HG03045 (cell line): ENCODE data around the gene TBC1D7.

ENCODE experiments used
- ATAC-seq: cut with Tn5 transposase; IDR thresholded peaks from one replicate; pipeline ENCODE4 v1.9.1; 2021; ENCODE audit warnings: mild to moderate bottlenecking, moderate library complexity; ENCODE audit not compliant: unreplicated experiment

The TBC1D7 gene

DNA sequence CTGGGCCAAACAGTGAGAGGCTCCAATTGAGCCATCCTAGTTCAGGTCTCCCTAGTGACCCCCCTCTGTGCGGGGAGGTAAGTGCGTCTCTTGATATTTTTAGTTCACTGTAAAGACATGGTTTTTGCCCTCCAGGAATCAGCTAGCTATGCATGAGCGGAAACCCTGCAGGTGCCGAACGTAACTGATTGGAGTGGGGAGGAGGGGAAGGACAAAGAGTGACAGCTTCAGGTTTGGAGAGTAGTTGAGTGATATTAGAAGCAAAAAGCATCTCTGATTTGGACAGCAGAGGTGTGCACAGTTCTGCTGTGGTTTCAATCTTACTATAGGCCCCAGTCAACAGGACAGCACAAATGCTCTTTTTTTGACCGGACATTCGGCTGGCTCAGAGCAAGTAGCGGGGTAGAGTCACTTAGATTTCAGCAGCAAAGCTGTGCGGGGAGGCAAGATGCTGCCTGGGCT lies 31.8 kb downstream of the TBC1D7 start:
- ATAC-seq, result no peak

DNA sequence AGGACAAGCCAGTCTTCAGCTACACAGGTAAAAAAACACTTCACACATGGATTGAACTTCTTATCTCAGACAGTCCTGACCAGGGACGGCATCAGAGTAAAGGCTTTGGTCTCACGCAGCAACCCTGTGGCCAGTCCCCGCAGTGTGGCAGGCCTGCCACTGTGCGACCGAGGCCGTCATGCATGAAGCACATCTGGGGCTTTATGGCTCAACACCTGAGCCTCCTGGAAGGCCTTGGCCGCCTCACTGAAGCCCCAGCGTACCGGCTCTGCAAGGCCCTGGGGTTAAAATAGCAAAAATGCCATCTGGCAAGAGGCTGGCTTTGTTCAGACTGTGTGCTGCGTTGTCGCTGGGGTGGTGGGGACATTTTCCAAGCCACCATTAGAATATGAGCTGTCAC lies 32.8 kb downstream of the TBC1D7 start:
- no peak for ATAC-seq

DNA sequence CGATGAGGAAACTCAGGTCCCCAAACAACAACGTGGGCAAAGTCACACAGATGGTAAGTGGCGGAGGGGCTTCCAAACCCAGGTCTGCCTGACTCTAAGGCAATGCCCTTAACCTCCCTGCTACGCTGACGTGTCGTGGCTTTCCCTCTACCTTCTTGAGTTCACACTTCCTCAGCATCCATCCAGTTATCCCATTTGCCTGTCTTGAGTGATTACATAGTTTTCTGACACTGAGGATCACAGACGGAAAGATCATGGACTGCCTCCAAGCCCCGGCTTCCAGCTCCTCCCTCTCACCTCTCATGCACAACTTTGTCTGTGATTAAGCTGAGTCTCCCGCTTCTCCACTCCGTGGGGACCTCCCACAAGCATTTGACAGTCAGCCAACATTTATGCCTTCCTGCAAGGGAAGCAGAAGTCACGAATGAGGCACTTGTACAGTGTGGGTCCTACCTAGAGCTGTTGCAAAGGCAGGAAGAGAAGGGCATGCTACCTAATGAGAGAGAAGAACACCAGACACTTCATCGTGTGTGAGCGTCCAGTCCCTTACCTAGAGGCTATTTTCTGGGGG lies 33.8 kb downstream of the TBC1D7 start:
- no peak for ATAC-seq

DNA sequence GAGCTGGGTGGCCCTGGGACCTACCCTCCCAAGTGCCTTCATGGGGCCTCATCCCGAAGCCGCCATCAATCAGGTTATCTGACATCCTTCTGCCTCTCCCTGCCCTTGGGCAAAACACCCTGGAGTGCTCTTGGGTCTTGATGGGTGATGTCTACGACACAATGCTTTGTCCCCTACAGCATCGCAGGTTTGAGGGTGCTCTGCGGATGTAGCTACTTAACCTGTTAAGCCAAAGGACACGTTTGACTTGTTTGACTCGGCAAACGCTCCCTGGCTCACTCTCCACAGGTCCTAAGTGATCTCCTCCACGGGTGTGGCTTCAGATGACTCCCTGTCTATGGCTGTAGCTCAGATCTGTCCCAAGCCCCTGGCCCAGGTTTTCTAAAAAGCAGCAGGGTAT lies 35.6 kb downstream of the TBC1D7 start:
- no peak for ATAC-seq

DNA sequence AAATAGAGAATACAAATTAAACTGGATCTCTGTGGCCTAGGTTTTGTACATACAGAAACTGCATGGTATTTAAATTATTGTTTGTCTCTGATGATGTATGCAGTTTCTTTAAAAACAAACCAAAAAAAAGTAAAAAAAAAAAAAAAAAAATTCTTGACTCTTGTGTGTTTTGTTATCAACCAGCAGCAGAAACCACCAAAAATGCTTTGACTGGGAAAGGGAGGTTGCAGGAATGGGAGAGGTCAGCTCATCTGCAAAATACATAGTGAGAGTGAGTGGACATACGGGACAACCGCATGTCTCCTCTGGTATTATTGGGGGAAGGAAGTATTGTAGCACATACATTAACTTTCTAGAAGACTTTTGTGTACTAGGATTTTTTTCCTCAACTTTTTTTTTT lies 38.0 kb downstream of the TBC1D7 start:
- no peak for ATAC-seq

DNA sequence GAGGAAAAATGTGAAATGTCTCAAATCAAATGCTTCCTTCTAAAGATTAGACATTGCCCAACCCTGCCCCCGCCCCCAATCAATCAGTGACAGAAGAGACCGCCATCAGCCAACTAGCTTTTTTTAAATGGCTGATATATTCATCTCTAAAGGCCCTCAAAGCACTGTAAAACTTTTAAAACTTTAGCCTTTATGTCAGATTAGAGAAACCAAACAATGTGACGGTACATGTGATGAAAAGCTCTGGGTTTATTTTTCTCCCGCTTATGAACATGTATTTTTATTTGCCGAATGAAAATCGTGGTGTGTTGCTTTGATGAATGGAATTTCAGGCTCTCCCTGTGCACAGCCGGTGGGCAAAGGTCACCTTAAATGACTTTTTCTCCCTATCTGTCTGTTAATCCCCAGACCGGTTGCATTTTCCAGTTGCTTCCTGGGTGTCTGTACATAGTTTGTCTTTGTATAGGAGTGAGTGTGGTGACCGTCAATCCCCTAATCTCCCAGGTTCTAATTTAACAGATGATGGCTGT lies 38.5 kb downstream of the TBC1D7 start:
- no peak for ATAC-seq

DNA sequence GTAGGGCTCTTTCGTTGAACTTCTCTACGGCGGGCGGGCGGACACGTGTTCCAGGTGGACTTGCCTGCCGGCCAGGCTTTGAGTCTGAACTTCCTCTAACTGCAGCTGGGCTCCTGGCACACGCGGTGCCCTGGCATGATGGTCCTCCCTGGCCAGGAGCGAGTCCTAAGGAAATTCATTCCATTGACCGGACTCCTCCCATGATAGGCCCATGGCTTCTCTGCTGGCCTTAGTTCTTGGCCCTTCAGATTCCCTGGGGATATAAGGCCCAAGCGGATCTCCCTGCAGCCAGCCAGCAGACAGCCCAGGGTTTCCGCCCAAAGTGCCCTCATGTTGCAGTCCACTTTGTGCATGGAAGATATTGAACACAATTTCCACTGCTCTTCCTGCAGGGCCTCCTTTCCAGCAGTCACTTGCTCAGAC lies 39.4 kb downstream of the TBC1D7 start:
- no peak for ATAC-seq

DNA sequence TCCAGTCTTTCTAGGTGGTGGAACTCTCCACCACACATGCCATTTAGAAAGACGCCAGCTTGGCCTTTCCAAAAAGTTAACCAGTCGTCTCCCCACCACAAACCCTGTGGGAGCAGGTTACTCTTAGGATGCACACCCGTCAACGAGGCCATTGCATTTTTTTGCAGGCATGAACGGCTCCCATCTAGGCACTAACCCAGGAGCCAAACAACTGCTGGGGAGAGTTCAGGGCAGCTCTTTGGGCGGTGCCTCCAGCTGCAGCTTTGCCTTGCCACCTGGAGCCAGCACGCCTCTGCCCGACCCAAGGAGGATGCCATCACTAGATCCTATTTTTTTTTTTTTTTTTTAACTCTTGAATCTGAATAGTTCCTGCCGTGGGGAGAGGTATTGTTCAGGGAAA lies 39.9 kb downstream of the TBC1D7 start:
- no peak for ATAC-seq

DNA sequence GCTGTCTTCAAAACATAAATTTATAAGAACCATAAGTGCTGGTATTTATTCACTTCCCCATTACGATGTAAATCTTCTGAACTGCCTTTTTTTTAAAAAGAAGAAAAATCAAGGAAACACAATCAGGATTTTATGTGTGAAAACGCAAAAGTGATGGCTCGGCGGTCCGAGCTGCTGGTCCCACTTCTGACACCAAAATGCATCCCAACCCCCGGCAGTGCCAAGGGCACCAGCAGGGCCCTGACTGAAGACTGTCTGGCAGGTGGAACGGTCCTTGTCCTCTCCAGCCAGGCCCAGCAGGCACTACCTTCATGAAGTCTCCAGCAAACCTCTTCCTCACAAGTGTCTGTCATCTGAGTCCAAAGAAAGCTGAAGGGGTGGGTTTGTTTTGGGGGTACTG lies 41.2 kb downstream of the TBC1D7 start:
- ATAC-seq, result no peak

DNA sequence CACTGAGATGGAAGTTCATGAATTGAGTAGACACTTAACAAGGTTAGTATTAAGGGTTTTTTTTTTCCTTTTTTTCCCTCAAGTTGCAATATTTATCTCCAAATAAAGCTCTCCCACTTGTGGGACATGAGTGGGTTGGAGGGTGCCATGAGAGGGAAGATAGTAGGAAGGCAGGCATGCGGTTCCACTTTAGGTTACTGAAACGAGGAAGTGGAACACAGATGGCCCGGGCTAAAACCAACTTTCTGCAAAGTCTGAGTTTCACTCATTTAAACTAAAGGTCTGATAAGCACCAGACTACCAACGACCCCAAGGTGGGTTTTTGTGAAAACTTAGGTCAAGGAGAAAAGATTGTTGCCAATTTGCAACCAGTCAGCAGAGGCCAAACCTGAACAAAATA lies 42.2 kb downstream of the TBC1D7 start:
- ATAC-seq, result no peak

DNA sequence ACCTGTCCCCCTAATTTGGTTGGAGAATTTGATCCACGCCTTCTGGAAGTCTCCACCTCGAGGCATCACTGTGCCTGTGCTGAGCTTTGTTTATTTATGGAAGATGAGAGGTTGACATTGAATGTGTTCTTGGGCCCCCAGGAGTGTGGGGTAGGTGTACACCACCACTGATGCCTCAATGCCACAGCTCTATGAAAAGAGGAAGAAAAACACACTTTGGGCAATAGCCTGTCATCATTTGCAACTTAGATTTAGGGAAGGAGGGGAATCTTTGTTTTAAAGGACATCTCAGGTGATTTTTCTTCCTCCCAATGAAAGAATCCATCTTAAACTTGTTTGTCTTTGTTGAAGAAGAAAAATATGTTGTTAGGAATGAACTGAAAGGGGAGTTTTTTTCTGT lies 42.6 kb downstream of the TBC1D7 start:
- no peak for ATAC-seq

DNA sequence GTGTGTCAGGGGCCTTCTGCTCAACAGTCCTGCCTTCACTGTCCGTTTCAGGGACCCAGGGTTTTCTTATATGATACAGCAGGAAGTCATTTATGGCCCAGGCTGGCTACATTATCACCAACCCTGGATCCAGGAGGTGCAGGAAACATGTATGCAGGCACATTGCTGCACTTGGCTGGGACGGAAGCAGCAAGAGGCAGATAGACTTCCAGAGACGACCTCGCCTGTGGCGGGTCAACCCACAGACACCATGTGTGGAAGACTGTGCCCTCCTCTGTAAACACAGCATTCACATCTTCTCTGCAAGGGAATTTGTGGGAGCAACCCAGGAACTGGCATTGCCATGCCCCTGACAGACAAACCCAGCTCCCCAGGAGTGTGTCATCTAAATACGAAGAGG lies 43.7 kb downstream of the TBC1D7 start:
- no peak for ATAC-seq

DNA sequence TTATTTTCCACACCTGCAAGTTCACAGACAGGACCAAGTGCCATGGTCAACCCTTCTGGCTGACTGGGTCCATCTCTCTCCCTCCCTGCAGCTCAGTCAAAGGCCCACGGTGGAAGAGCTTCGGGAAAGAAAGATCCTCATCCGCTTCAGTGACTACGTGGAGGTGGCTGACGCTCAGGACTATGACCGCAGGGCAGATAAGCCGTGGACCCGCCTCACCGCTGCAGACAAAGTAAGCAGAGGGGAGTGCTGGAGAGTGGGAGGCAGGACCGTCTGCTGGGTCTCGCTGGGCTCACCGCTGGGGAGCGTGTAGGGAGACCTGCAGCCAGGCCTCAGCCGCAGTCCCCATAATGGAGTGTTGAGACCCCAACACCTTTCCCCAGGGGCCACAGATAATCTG lies 45.0 kb downstream of the TBC1D7 start:
- ATAC-seq, result no peak

DNA sequence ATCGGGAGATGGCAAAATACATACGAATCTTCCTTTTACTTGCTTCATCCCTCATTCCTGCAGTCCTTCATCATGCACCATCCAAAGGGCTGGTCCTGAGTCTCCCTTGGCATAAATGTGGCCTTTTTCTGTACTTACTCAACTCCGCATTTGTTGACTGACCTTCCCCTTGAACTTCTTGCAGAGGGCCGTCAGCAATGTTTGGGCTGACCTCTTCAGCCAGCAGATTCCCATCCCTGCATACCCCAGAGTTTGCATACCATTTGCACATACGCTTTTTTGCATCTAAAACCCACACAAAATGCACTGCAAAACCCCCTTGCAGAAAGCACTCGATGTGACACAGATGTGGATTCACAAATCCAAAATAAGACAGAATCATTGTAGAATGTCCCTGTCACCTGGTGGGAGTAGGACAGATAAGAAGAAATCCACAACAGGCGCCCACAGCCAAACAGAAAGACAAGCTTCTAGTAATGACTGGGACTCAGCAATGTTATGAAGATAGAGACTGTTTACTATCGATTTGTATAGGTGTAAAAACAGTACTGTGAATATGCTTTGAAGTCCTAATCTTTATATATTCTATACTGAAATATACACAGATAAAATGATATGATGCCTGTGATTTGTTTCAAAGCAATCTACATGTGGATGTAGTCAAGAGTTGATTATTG lies 45.8 kb downstream of the TBC1D7 start:
- no peak for ATAC-seq

DNA sequence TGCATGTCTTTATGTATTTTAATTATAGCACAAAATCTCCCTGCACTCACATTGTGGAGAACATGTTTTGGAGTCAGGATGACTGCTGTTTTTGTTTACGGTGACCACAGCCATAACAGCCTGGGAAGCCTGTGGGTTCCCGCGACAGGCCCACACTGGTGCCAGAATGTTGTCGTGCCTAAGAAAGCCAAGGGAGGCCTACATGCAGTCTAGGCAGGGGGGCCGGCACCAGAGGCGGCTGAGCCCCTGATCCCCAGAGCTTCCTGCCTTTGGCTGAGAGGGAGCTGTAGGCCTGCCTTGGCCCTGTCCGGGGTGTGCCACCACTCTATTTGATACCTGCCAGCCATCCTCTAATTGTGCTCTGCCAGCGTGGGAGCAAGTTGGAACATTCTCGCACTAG lies 46.7 kb downstream of the TBC1D7 start:
- no peak for ATAC-seq

DNA sequence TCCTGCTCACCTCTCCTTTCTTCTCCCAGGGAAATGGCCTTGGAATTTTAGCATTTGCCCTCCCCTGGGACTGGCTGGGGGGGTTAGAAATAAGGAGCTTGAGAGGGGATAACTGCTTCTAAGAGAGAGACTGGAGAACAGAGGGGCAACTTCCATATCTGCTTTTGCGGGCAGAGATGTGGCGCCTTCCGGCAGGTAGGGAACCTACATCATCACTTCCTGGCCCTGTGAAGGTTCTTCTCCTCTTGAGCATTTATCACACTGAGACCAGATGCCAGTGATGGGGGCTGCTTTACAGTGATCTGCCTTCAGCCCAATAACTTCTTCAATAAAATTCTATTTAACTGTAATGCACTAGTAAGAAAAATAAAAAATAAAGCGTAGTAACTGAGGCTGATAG lies 48.1 kb downstream of the TBC1D7 start:
- no peak for ATAC-seq

DNA sequence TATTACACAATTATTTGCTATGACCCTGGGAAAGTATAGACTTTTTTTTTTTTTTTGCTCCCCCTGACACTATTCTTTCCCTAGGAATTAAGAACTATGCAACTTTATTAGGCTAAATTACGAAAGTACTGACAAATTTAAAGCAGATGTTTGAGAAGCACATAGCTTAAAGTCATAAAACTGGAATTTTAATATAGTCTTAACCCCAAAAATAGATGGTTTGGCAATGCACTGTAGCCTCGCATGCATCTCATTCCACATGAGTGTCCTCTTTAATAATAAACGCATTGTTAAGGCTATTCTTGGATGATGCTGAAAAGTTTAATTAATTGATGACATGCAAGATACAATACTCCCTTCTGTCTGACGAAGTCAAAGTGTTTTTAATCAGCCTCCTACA lies 49.3 kb downstream of the TBC1D7 start:
- no peak for ATAC-seq

DNA sequence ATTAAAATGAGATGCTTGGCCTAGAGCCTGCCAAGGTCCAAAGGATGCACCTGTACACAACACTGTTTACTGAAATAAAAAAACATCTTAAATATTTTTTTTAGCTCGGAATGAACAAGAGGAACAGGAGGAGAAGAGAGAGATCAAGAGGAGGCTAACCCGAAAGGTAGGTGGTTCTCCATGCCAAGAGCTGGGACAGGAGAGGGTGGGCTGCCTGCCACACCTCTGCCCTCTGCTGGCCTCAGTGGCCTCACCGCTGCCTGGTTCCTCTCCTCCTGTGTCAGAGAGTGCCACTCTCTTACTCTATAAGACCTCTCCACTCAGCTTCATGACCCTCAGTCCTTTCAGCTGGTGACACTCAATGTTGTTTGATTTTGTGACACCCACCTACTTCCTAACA lies 50.2 kb downstream of the TBC1D7 start:
- ATAC-seq, result no peak

DNA sequence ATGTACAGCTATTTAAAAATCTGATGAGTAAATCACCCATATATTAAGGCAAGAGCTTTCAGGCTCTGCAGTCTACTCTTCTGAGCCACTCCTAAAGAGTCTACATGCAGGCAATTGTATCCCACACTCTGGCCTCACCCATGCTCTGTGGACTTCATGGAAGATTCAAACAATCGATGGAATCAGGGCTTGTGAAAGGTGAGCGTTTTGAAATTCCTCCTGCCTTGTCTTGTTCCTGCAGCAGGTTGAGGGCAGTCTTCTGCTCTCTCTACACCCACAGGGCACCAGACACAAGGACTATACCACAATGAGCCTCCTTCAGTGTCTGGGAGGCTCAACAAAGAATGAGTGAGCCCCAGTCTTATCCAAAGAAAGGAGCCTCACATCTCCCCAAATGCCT lies 51.1 kb downstream of the TBC1D7 start:
- no peak for ATAC-seq

DNA sequence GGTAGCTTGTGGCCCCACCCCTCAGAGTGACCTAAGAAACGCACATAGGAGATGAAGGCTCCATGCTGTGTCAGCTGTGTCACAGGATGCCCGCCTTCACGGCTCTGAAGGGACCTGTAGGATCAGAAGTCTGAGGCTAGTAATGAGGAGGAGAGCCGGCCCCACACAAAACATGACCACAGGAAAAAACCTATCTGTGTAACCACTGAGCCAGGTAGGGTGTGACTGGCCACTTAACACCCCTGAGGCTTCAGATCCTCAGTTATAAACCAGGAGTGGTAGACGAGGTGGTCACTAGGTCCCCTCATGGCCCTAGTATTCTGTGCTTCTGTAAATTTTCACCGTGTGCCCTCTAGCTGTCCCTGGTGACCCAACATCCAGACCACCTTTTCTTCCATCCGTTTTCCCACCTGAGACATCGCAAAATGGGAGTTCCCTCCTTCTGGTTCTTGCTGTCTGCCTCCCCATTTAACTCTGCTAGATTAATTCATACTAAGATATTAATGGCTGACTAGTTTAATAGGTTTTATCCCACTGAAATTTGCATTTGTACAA lies 52.8 kb downstream of the TBC1D7 start:
- ATAC-seq, result no peak

DNA sequence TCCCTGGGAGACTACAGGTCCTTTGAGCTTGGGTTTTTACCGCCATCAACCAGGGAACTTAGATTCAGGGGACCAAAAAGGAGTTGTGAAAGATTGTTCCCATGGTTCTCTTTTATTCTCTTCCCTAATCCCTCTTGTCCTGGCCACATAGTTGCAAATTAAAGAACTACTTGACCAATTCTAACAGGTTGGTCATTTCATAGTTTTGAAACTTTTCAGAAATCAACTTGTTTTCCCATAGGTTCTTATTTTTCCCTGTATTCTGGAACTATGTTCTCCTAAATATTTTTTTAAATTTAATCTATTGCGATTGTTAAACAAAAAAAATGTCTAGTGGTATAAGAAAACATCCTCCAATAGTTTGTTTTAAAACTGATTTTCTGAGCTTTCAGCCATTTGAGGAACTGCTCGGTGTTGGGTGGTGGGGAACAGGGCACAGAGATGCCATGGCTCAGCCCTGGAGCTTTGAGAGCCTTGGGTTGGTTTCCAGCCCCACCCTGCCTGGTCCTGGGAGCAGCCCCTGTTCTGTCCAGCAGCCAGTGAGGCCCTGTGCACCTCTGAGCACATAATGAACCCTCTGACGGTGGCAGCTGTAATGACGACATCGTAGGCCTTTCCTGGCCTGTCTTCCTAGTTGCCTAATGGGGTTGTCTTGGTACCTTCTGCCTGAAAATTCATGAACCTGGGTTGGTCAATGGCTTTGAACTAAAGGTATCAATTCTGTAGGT lies 53.5 kb downstream of the TBC1D7 start:
- ATAC-seq, result no peak
